NOMO-1 (cell line): ENCODE results near the gene CENATAC.
"Not testable (repeated sequence)": the region's sequence is repeated elsewhere in the genome, so short reads cannot be mapped to it uniquely, and the experiment has no call there.

Experiments
- DNase-seq, 2 experiments: peaks; one replicate each; lab custom pipeline; 2025; ENCODE audit not compliant: unreplicated experiment in 2 of 2; lab: John Stamatoyannopoulos, UW

CENATAC gene

GRCh38 chr11:119025978-119026766 is 28.2 kb downstream of the CENATAC start:
- DNase-seq = no peak

GRCh38 chr11:119026970-119027369 is 29.0 kb downstream of the CENATAC start:
- DNase-seq = no peak

GRCh38 chr11:119027561-119028345 is 29.8 kb downstream of the CENATAC start:
- DNase-seq = no peak

GRCh38 chr11:119028346-119029068 is 30.6 kb downstream of the CENATAC start:
- no peak for DNase-seq

- DNase-seq = no peak
These were observed 31.1 kb downstream of the CENATAC start for GRCh38 chr11:119029069-119029339.

GRCh38 chr11:119029340-119030028 is 31.5 kb downstream of the CENATAC start:
- DNase-seq = no peak

GRCh38 chr11:119030029-119030328 is 32.0 kb downstream of the CENATAC start:
- DNase-seq = no peak

- DNase-seq = peak; percentile 97
These were observed 32.5 kb downstream of the CENATAC start, which contains the start of gene SLC37A4 for GRCh38 chr11:119030329-119031047. SLC37A4 (minus strand) TSS chr11:119030877.

- no peak for DNase-seq
These were observed 34.0 kb downstream of the CENATAC start for GRCh38 chr11:119031912-119032280.

GRCh38 chr11:119033421-119033820 is 35.5 kb downstream of the CENATAC start:
- not testable (repeated sequence) for DNase-seq

GRCh38 chr11:119034813-119035212 is 36.9 kb downstream of the CENATAC start:
- no peak for DNase-seq

- DNase-seq = no peak
These were observed 40.9 kb downstream of the CENATAC start for GRCh38 chr11:119038884-119039283.

- DNase-seq = not testable (repeated sequence)
These were observed 41.5 kb downstream of the CENATAC start for GRCh38 chr11:119039471-119039870.

- DNase-seq = no peak
These were observed 44.0 kb downstream of the CENATAC start for GRCh38 chr11:119041821-119042514.

GRCh38 chr11:119042927-119043326 is 45.0 kb downstream of the CENATAC start:
- DNase-seq = no peak

GRCh38 chr11:119044708-119045107 is 46.8 kb downstream of the CENATAC start:
- DNase-seq = no peak

GRCh38 chr11:119046489-119046888 is 48.6 kb downstream of the CENATAC start:
- no peak for DNase-seq

GRCh38 chr11:119047205-119047604 is 49.3 kb downstream of the CENATAC start:
- DNase-seq = no peak

- DNase-seq = no peak
These were observed 50.7 kb downstream of the CENATAC start for GRCh38 chr11:119048644-119049043.

GRCh38 chr11:119049081-119049480 is 51.1 kb downstream of the CENATAC start:
- DNase-seq = no peak
